ENCODE data around the gene ATXN10.
"Not testable (repeated sequence)": the region's sequence is repeated elsewhere in the genome, so short reads cannot be mapped to it uniquely, and the experiment has no call there.

ATXN10 gene

DNA sequence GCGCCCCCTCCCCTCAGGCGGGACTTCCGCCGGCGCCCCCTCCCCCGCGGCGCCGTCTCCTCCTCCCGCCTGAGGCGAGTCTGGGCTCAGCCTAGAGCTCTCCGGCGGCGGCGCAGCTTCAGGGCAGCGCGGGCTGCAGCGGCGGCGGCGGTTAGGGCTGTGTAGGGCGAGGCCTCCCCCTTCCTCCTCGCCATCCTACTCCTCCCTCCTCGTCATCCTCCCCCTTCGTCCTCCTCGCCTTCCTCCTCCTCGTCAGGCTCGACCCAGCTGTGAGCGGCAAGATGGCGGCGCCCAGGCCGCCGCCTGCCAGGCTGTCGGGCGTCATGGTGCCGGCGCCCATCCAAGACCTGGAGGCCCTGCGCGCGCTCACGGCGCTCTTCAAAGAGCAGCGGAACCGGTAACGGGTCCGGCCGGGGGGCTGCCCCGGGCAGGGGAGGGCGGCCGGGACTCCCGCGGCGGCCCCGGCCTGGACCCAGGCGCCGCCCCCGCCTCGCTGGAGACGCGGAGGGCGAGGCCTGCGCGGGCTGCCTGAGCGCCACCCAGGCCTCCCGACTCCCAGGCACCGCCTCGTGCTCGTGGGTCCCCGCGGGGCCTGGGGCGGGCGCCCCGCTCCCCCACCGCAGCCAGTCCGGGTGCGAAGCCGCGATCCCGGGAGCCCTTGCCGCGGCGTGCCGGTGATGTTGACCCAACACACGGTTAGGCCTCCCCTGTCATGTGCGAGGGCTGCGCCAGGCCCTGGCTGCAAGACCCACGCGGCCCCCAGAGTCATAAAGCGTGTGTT lies at the start of gene ATXN10:
TSS of gene ATXN10 (plus strand) at position 52 of the 781 bp plus-strand sequence. CDS start at position 282, 230 bp downstream.
- DNase-seq, result peak; percentile 63 to 74

GRCh38 chr22:45621836-45622600 lies 49.6 kb upstream of the ATXN10 start:
- no peak for DNase-seq

GRCh38 chr22:45623464-45624145 lies 48.0 kb upstream of the ATXN10 start:
- DNase-seq, result not testable (repeated sequence)

- no peak for DNase-seq
Measured at GRCh38 chr22:45626198-45626651, 45.4 kb upstream of the ATXN10 start.

DNA sequence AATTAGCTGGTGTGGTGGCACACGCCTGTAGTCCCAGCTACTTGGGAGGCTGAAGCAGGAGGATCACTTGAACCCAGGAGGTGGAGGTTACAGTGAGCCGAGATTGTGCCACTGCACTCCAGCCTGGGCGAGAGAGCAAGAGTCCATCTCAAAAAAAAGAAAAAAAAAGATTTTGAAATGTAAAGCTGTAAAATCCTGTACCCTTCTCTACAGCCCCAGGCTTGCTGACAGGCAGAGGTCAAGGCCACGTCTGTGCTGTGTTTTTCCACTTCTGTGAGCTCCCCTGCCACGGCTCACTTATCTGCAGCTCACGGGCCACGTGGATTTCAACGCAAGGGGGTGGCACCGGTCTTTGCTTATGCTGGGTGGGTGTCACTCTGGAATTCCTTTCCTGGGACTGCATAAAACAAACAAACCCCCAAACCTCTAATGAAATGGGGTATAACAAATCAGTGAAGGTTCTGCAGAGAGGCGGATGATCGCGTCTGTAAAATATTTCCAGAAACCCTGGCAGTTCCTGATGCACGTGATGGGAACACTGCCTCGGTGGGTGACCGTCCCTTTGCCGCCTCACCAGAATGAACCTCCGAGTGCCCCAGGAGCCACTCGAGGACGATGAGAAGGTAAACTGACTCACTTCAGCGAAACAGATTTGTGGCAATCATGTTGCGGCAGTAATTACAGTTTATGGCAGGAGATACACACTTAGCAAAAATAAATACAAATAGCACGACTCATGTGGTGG lies 44.0 kb upstream of the ATXN10 start:
- no peak for DNase-seq

GRCh38 chr22:45628515-45628914 lies 43.1 kb upstream of the ATXN10 start:
- DNase-seq, result no peak

DNA sequence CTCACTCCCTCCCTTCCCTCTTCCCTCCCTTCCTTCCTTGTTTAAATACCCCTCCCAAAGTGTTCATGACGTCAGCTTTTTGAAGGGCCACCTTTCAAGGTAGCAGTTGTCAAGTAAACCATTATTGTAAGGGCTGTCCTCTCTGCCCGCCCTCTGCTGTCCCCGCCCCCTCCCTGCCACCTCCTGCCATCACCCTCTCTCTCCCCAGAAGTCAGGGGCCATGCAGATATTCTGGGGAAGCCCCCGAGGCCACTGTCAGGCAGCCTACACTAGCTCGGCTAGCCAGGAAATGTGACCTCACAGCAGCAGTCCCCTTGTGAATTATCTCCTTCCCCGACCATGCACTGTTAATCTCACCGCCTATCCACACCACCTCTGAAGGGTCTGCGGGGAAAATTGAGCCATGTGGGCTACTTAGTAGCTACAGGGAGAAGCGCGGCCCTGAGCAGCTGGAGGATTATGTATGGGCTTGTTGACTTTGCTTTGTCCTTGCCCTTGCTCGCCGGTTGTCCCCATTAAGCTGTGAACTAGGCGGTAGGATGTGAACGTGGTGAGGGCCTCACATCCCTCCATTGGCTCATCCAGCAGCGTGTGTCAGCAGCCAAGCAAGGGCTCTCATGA lies 42.1 kb upstream of the ATXN10 start:
- no peak for DNase-seq

DNA sequence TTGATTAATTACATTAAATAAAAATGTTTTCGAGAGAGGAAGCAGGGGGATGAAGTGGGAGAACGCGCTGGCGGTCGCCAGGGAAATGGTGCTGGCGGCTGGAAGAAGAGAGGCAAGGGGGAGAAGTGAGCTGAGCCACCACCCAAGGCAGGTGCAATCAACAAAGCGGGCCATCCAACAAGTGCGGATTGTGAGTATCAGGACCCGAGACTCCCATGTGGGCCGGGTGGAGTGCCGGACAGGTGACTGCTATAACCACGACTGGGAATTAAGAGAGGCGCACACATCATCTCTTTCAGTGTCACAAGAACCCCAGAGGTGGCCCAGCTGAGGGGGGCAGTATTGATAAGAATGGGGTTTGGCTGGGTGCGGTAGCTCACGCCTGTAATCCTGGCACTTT lies 41.2 kb upstream of the ATXN10 start:
- DNase-seq, result no peak

GRCh38 chr22:45631140-45631840 lies 40.3 kb upstream of the ATXN10 start:
- DNase-seq, result no peak

DNA sequence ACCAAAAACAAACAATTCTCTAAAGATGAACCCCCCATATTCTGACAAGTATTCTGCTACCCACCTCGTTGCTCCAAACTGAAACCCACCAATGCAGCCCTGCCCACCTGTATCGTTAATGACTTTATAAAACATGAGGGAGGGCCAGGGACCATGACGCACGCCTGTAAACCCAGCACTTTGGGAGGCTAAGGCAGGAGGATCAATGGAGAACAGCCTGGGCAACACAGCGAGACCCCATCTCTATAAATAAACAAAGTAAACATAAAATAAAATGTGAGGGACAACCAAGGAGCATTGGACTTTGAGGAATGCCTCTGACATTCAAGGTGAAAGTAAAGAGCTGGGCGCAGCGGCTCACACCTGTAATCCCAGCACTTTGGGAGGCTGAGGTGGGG lies 39.8 kb upstream of the ATXN10 start:
- no peak for DNase-seq

GRCh38 chr22:45632791-45633515 lies 38.7 kb upstream of the ATXN10 start:
- no peak for DNase-seq

DNA sequence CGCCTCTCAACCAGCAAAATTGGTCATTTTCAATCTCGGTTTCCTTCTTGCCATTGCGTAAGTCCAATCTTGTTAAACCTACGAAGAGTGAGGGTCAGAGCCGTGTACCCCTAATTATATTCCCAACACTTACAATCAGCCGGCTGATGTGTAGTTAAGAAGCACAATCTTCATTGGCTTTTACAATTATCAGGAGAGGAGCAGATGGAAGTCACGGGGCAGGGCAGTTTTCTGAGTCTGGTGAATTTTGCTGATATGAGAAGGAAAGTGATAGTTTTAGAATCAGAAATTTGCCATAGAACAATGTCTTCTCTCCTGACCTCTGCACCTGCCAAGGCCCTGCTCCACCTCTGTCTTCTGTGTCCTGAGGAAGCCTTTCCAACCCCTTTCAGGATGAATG lies 35.0 kb upstream of the ATXN10 start:
- no peak for DNase-seq

GRCh38 chr22:45638197-45638596 lies 33.4 kb upstream of the ATXN10 start:
- no peak for DNase-seq

GRCh38 chr22:45638834-45639746 lies 32.5 kb upstream of the ATXN10 start:
- peak in 1 of 2 donors; percentile 13 for DNase-seq

- DNase-seq, result no peak
Measured at GRCh38 chr22:45639747-45640102, 31.9 kb upstream of the ATXN10 start.

- no peak for DNase-seq
Measured at GRCh38 chr22:45640291-45640940, 31.2 kb upstream of the ATXN10 start.

DNA sequence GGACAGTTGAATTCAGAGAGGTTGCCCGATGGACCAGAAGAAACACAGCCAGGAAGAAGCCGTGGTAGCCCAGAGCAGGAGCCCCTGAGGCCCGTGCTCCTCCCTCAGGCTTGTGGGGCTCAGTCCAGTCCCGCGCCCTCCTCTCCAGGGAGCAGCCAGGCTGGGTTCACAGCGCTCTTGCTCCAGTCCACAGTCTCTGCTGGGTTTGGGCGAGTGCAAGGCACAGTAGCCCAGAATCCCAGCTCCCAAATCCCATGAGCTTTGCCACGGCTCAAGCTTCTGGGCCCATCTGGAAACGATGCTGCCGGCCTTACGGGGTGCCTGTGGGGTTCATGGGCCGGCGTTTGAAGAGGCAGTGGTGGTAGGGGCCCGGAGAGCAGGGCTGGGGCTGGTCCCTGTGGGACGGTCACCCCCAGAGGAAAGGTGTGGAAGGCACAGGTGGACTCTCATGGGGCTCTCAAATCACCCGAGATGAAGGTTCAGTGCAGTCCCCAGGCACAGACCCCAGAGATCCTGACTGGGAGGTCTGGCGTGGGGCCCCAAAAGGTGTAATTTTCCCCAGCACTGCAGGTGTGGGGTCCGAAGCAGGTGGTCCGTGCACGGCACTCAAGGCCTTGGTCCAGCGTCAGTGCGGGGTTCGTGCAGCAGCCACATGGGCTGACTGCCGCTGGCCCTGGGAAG lies 30.6 kb upstream of the ATXN10 start:
- DNase-seq, result no peak

DNA sequence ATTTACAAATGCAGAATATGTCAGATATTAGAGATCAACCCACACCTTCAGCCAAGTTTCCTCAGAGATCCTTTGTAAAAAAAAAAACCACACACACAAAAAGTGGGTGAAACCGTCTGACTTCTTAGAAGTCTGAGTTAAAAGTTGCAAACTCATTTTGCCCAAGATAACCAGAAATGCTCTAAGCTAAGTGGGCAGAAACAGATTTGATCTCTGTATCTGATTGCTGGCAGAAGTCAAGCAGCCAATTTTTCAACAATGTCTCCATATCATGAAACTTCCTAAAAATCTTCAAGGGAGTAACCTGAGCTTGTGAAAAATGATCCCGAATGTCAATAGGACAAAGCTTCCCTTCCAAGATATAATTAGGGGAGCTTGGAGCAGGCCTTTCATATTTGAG lies 28.6 kb upstream of the ATXN10 start:
- DNase-seq, result no peak

GRCh38 chr22:45644714-45645113 lies 26.9 kb upstream of the ATXN10 start:
- no peak for DNase-seq

Data from CD4-positive, alpha-beta T cell treated with Interferon alpha-2 for 1 hour (primary cell).